ENCODE results near the gene SHISA5.
"Not testable (repeated sequence)": the region's sequence is repeated elsewhere in the genome, so short reads cannot be mapped to it uniquely, and the experiment has no call there.

The SHISA5 gene

DNA sequence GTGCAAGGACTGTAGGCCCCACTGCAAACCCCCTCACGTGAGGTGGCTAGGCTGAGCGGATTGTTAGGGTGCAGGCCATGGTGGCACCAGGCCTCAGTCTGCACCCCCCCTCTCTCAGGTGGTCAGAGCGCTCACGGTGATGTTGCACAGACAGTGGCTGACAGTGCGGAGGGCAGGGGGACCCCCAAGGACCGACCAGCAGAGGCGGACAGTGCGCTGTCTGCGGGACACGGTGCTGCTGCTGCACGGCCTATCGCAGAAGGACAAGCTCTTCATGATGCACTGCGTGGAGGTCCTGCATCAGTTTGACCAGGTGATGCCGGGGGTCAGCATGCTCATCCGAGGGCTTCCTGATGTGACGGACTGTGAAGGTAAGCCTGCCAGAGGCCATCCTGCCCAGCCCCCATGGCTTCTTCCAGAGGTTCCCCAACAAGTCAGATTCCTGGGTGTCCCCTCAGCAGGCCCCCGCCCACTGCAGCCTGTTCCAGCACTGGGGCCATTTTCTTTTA is 39.2 kb downstream of the SHISA5 start:
- DNase-seq (ENCODE audit: extremely low spot score): no peak
- TF ChIP-seq SUZ12 (IDR thresholded peaks at IDR 0.05) (no peak), CTBP1 (IDR thresholded peaks at IDR 0.05; ENCODE audit: borderline replicate concordance) (no peak), TARDBP (IDR thresholded peaks at IDR 0.05) (no peak)
- ChIA-PET POLR2A (interaction anchor here (1.1 to 1.2 kb wide), 3 partner anchors 18 to 92 kb away, joined by 3 to 4 read pairs (median 3); partner anchors contain the start of genes ATRIP, CCDC51 and PFKFB4), CTCF (interaction anchor here (0.6 to 1.7 kb wide), 2 partner anchors 39 to 84 kb away, joined by 3 to 7 read pairs; partner anchors contain the start of gene SHISA5)

DNA sequence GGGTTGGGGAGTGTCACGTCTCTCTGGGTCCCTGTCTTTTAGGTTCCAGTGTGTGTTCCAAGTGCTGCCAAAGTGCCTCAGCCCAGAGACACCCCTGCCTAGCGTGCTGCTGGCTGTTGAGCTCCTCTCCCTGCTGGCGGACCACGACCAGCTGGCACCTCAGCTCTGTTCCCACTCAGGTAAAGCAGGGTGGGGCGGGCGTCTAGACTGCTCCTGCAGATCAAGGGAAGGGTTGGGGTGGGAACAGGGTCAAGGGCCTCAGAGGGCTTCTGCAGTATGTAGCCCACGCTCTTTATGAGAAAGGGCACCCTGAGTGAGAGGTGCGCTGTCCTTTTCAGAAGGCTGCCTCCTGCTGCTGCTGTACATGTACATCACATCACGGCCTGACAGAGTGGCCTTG is 40.3 kb downstream of the SHISA5 start:
- no peak for TF ChIP-seq ZNF384 (IDR thresholded peaks at IDR 0.05)
- TF ChIP-seq ELF4 (IDR thresholded peaks at IDR 0.05): no peak
- no peak for TF ChIP-seq FOXK2 (IDR thresholded peaks at IDR 0.05)
- no peak for TF ChIP-seq HDGF (IDR thresholded peaks at IDR 0.05; ENCODE audit: borderline replicate concordance)
- no peak for TF ChIP-seq SP1 (IDR thresholded peaks at IDR 0.05)
- TF ChIP-seq CTBP1 (IDR thresholded peaks at IDR 0.05; ENCODE audit: borderline replicate concordance): no peak
- no peak for TF ChIP-seq FOXM1 (IDR thresholded peaks at IDR 0.05; ENCODE audit: borderline replicate concordance)
- TF ChIP-seq ARNT (IDR thresholded peaks at IDR 0.05): no peak
- no peak for TF ChIP-seq L3MBTL2 (conservative IDR thresholded peaks at IDR 0.05)
- no peak for TF ChIP-seq SUZ12 (IDR thresholded peaks at IDR 0.05)
- TF ChIP-seq LEF1 (IDR thresholded peaks at IDR 0.05; ENCODE audit: borderline replicate concordance): no peak
- no peak for TF ChIP-seq TARDBP (IDR thresholded peaks at IDR 0.05)
- no peak for TF ChIP-seq BHLHE40 (IDR thresholded peaks at IDR 0.05; ENCODE audit: borderline replicate concordance)
- TF ChIP-seq, protein P1, sequence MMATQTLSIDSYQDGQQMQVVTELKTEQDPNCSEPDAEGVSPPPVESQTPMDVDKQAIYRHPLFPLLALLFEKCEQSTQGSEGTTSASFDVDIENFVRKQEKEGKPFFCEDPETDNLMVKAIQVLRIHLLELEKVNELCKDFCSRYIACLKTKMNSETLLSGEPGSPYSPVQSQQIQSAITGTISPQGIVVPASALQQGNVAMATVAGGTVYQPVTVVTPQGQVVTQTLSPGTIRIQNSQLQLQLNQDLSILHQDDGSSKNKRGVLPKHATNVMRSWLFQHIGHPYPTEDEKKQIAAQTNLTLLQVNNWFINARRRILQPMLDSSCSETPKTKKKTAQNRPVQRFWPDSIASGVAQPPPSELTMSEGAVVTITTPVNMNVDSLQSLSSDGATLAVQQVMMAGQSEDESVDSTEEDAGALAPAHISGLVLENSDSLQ (IDR thresholded peaks at IDR 0.05): no peak
- no peak for TF ChIP-seq FOXA1 (IDR thresholded peaks at IDR 0.05)
- POLR2A ChIA-PET: interaction anchor here (1.1 to 1.2 kb wide), 3 partner anchors 17 to 93 kb away, joined by 3 to 4 read pairs (median 3); partner anchors contain the start of genes ATRIP, CCDC51 and PFKFB4
- no peak for DNase-seq (ENCODE audit: extremely low spot score)
- CTCF ChIA-PET: interaction anchor here (0.5 to 1.7 kb wide), 5 partner anchors 27 to 1007 kb away, joined by 3 to 7 read pairs (median 3); partner anchors contain the start of gene SHISA5

DNA sequence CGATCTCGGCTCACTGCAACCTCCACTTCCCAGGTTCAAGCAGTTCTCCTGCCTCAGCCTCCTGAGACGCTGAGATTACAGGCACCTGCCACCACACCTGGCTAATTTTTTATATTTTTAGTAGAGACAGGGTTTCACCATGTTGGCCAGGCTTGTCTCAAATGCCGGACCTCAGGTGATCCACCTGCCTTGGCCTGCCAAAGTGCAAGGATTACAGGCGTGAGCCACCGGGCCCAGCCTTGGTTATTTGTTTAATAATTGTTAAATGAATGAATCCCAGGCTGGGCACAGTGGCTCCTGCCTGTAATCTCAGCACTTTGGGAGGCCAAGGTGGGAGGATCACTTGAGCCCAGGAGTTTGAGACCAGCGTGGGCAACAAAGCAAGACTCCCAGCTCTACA is 42.2 kb downstream of the SHISA5 start:
- ChIA-PET POLR2A (interaction anchor here (0.6 to 2.1 kb wide), 4 partner anchors 12 to 91 kb away, joined by 3 to 7 read pairs (median 4); partner anchors contain the start of genes ATRIP, CCDC51 and TMA7), CTCF (interaction anchor here (1.0 to 1.2 kb wide), 2 partner anchors 26 to 88 kb away, joined by 3 read pairs; no protein-coding TSS in a partner anchor)
- DNase-seq (ENCODE audit: extremely low spot score): not testable (repeated sequence)

DNA sequence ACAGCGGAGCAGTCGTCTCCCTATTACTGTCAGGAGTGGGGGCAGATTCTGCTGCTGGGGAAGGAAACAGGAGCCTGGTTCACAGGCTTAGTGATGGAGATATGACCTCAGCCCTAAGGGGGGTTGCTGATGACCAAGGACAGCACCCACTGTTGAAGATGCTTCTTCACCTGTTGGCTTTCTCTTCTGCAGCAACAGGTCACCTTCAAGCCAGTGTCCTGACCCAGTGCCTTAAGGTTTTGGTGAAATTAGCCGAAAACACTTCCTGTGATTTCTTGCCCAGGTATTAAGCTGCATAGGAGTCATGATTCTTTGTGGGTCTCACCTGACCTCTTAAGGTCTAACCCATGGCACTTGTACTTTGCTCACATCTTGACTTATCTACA is 43.5 kb downstream of the SHISA5 start:
- no peak for TF ChIP-seq FOXA1 (IDR thresholded peaks at IDR 0.05)
- TF ChIP-seq ZNF384 (IDR thresholded peaks at IDR 0.05): no peak
- no peak for TF ChIP-seq L3MBTL2 (conservative IDR thresholded peaks at IDR 0.05)
- TF ChIP-seq CTBP1 (IDR thresholded peaks at IDR 0.05; ENCODE audit: borderline replicate concordance): no peak
- no peak for TF ChIP-seq HDGF (IDR thresholded peaks at IDR 0.05; ENCODE audit: borderline replicate concordance)
- no peak for TF ChIP-seq BHLHE40 (IDR thresholded peaks at IDR 0.05; ENCODE audit: borderline replicate concordance)
- TF ChIP-seq TARDBP (IDR thresholded peaks at IDR 0.05): no peak
- TF ChIP-seq ARNT (IDR thresholded peaks at IDR 0.05): no peak
- no peak for TF ChIP-seq FOXM1 (IDR thresholded peaks at IDR 0.05; ENCODE audit: borderline replicate concordance)
- TF ChIP-seq SP1 (IDR thresholded peaks at IDR 0.05): no peak
- no peak for DNase-seq (ENCODE audit: extremely low spot score)
- ChIA-PET POLR2A (no interaction called here), CTCF (no interaction called here)

DNA sequence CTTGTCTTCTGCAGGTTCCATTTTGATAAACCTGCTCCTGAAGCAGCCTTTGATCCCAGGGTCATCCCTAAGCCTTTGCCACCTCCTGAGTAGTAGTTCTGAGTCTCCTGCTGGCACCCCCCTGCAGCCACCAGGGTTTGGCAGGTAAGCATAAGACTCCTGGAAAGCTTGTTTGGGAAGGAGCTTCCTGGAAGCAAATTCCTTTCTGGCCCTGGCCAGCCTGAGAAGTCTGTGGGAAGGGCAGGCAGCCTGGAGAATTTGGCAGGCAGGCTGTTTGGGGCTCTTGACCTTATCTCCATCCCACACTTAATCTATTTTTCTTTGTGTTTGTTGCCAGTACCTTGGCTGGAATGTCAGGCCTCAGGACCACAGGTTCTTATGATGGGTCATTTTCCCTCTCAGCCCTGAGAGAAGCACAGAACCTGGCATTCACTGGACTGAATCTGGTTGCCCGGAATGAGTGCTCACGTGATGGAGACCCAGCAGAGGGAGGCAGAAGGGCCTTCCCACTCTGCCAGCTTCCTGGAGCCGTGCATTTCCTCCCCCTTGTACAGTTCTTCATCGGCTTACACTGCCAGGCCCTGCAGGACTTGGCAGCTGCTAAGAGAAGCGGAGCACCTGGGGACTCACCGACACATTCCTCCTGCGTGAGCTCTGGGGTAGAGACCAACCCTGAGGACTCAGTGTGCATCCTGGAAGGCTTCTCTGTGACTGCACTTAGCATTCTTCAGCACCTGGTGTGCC is 44.0 kb downstream of the SHISA5 start:
- ChIA-PET CTCF (interaction anchor here (1.0 kb wide), 1 partner anchor 24 kb away, joined by 3 read pairs; no protein-coding TSS in a partner anchor), POLR2A (no interaction called here)
- no peak for DNase-seq (ENCODE audit: extremely low spot score)
- TF ChIP-seq TARDBP (IDR thresholded peaks at IDR 0.05) (no peak), ZNF384 (IDR thresholded peaks at IDR 0.05) (no peak), SP1 (IDR thresholded peaks at IDR 0.05) (no peak), BHLHE40 (IDR thresholded peaks at IDR 0.05; ENCODE audit: borderline replicate concordance) (no peak), SUZ12 (IDR thresholded peaks at IDR 0.05) (no peak), LEF1 (IDR thresholded peaks at IDR 0.05; ENCODE audit: borderline replicate concordance) (no peak), HDGF (IDR thresholded peaks at IDR 0.05; ENCODE audit: borderline replicate concordance) (no peak)

DNA sequence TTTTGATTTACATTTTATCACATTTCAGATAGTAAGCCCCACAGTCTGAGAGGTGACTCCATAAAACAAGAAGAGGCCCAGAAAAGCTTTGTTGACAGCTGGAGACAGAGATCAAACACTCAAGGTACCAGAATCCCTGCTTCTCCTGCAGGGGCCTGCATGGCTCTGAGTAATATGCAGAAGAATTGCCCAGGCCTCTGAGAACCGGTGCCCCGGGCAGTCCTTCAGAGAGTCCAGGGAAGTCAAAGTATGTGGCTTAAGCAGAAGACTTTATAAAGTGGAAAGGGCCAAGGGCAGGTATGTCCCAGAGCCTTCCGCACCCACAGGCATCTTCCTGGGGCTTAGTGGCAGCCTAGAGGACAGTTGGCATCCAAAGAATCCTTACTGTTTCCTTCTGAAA is 44.6 kb downstream of the SHISA5 start:
- POLR2A ChIA-PET: no interaction called here

More for the DNA sequence above, 44.6 kb downstream of the SHISA5 start:
- CTCF ChIA-PET: interaction anchor here (1.0 kb wide), 1 partner anchor 23 kb away, joined by 3 read pairs; no protein-coding TSS in a partner anchor
- DNase-seq (ENCODE audit: extremely low spot score): no peak
- TF ChIP-seq L3MBTL2 (conservative IDR thresholded peaks at IDR 0.05) (no peak), NFRKB (IDR thresholded peaks at IDR 0.05) (no peak), ELF4 (IDR thresholded peaks at IDR 0.05) (no peak), LEF1 (IDR thresholded peaks at IDR 0.05; ENCODE audit: borderline replicate concordance) (no peak), HDGF (IDR thresholded peaks at IDR 0.05; ENCODE audit: borderline replicate concordance) (no peak), FOXM1 (IDR thresholded peaks at IDR 0.05; ENCODE audit: borderline replicate concordance) (no peak), BHLHE40 (IDR thresholded peaks at IDR 0.05; ENCODE audit: borderline replicate concordance) (no peak), ZNF384 (IDR thresholded peaks at IDR 0.05) (no peak), FOXK2 (IDR thresholded peaks at IDR 0.05) (no peak), TARDBP (IDR thresholded peaks at IDR 0.05) (no peak), ARNT (IDR thresholded peaks at IDR 0.05) (no peak), FOXA1 (IDR thresholded peaks at IDR 0.05) (no peak), SP1 (IDR thresholded peaks at IDR 0.05) (no peak), CTBP1 (IDR thresholded peaks at IDR 0.05; ENCODE audit: borderline replicate concordance) (no peak), SUZ12 (IDR thresholded peaks at IDR 0.05) (no peak)
- TF ChIP-seq, protein P1 (IDR thresholded peaks at IDR 0.05): no peak
